ENCODE data around the gene TYW3. TPM values are rescaled to one million over a fixed set of nuclear protein-coding genes. Genes with fewer than 3 reads are reported as not detected.

Gene TYW3
- total and polyA plus RNA-seq, 2 of the 13 experiments (the other 11 are each of a cell fraction or from before 2014, with no cell fraction given) = 17.6 to 45.8 TPM

DNA sequence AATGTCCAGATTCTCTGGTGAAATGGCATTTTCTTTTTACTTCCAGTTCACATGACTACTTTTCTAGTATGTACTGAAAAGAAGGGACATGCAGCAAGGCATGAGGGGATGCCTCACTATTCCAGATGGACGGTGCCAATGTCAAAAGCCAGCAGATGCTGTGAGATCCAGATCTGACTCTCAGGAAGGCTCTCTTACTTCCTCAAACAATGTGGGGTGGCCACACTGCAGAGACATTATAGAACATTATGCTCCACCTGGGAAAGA is 17.8 kb upstream of the TYW3 start (continued):
- TF ChIP-seq ZNF589 (CRISPR knock-in tag; conservative IDR thresholded peaks at IDR 0.05) (no peak), KAT2B (IDR thresholded peaks at IDR 0.05; ENCODE audit: borderline replicate concordance, low read depth, low read length) (no peak), ARNTL (CRISPR knock-in tag; IDR thresholded peaks at IDR 0.05) (no peak), ZFYVE20 (CRISPR knock-in tag; IDR thresholded peaks at IDR 0.05; ENCODE audit: borderline replicate concordance, low read depth) (no peak), HDAC6 (IDR thresholded peaks at IDR 0.05; ENCODE audit: low read depth, low read length) (no peak), ZNF720 (CRISPR knock-in tag; IDR thresholded peaks at IDR 0.05) (no peak)
- TF ChIP-seq, protein P1, sequence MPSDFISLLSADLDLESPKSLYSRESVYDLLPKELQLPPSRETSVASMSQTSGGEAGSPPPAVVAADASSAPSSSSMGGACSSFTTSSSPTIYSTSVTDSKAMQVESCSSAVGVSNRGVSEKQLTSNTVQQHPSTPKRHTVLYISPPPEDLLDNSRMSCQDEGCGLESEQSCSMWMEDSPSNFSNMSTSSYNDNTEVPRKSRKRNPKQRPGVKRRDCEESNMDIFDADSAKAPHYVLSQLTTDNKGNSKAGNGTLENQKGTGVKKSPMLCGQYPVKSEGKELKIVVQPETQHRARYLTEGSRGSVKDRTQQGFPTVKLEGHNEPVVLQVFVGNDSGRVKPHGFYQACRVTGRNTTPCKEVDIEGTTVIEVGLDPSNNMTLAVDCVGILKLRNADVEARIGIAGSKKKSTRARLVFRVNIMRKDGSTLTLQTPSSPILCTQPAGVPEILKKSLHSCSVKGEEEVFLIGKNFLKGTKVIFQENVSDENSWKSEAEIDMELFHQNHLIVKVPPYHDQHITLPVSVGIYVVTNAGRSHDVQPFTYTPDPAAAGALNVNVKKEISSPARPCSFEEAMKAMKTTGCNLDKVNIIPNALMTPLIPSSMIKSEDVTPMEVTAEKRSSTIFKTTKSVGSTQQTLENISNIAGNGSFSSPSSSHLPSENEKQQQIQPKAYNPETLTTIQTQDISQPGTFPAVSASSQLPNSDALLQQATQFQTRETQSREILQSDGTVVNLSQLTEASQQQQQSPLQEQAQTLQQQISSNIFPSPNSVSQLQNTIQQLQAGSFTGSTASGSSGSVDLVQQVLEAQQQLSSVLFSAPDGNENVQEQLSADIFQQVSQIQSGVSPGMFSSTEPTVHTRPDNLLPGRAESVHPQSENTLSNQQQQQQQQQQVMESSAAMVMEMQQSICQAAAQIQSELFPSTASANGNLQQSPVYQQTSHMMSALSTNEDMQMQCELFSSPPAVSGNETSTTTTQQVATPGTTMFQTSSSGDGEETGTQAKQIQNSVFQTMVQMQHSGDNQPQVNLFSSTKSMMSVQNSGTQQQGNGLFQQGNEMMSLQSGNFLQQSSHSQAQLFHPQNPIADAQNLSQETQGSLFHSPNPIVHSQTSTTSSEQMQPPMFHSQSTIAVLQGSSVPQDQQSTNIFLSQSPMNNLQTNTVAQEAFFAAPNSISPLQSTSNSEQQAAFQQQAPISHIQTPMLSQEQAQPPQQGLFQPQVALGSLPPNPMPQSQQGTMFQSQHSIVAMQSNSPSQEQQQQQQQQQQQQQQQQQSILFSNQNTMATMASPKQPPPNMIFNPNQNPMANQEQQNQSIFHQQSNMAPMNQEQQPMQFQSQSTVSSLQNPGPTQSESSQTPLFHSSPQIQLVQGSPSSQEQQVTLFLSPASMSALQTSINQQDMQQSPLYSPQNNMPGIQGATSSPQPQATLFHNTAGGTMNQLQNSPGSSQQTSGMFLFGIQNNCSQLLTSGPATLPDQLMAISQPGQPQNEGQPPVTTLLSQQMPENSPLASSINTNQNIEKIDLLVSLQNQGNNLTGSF (CRISPR knock-in tag; IDR thresholded peaks at IDR 0.05) = no peak

DNA sequence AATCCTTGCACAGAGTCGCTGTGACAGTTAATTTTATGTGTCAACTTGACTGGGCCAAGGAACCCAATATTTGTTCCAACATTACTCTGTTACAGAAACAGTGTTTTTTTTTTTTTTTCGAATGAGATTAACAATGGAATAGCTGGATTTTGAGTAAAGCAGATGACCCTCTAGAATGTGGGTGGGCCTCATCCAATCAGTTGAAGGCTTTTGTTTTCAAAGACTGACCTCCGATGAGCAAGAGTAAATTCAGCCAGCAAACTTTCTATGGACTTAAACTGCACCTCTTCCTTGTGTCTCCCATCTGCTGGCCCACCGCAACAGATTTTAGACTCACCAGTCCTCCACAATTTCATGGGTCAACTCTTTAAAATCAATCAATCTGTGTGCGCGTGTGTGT is 17.1 kb upstream of the TYW3 start:
- intact Hi-C loops (cut with micrococcal nuclease; ENCODE audit: unreplicated experiment) = no loop called here
- no peak for FAIRE-seq
- TF ChIP-seq, protein P2, sequence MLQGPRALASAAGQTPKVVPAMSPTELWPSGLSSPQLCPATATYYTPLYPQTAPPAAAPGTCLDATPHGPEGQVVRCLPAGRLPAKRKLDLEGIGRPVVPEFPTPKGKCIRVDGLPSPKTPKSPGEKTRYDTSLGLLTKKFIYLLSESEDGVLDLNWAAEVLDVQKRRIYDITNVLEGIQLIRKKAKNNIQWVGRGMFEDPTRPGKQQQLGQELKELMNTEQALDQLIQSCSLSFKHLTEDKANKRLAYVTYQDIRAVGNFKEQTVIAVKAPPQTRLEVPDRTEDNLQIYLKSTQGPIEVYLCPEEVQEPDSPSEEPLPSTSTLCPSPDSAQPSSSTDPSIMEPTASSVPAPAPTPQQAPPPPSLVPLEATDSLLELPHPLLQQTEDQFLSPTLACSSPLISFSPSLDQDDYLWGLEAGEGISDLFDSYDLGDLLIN (CRISPR knock-in tag; IDR thresholded peaks at IDR 0.05; ENCODE audit: borderline replicate concordance) = no peak
- TF ChIP-seq ZNF225 (CRISPR knock-in tag; IDR thresholded peaks at IDR 0.05) = no peak
- no peak for TF ChIP-seq ZNF598 (CRISPR knock-in tag; IDR thresholded peaks at IDR 0.05; ENCODE audit: borderline replicate concordance)
- no peak for TF ChIP-seq CHCHD3 (CRISPR knock-in tag; IDR thresholded peaks at IDR 0.05)
- TF ChIP-seq ZNF264 (CRISPR knock-in tag; IDR thresholded peaks at IDR 0.05) = no peak
- TF ChIP-seq RBAK (CRISPR knock-in tag; IDR thresholded peaks at IDR 0.05) = no peak
- TF ChIP-seq, protein P3, sequence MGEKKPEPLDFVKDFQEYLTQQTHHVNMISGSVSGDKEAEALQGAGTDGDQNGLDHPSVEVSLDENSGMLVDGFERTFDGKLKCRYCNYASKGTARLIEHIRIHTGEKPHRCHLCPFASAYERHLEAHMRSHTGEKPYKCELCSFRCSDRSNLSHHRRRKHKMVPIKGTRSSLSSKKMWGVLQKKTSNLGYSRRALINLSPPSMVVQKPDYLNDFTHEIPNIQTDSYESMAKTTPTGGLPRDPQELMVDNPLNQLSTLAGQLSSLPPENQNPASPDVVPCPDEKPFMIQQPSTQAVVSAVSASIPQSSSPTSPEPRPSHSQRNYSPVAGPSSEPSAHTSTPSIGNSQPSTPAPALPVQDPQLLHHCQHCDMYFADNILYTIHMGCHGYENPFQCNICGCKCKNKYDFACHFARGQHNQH (CRISPR knock-in tag; IDR thresholded peaks at IDR 0.05) = no peak

More for the DNA sequence above, 17.1 kb upstream of the TYW3 start:
- BruUV-seq (replicated peaks) = no TSS peak
- WGBS (ENCODE audit: low lambda C conversion rate) = 81% methylated on average over 6 of the region's 6 CpGs
- Histone ChIP-seq H2AFZ (ENCODE audit: low read length) (no peak overlapping the region), H3K4me3 (replicated peaks in 1 of 3; ENCODE audit: insufficient read depth in 1 of 3, low read depth in 2 of 3, low read length in 3 of 3) (no peak overlapping the region), H4K20me1 (ENCODE audit: insufficient read depth, low read length) (peaks cover 3% of the 10 kb centered on the region; the same call in 1 of the 2 replicates), H3K4me2 (ENCODE audit: low read depth, low read length) (no peak overlapping the region), H3K9me3 (ENCODE audit: low read length) (no peaks in the 10 kb centered on the region), H3K36me3 (replicated peaks in 1 of 2; ENCODE audit: control insufficient read depth in 1 of 2, insufficient read depth in 2 of 2, low read length in 2 of 2) (peaks cover 24 to 91% of the 10 kb centered on the region in 2 experiments), H3K27ac (ENCODE audit: extremely low read length, insufficient read depth, low read length) (no peak overlapping the region), H3K9ac (ENCODE audit: insufficient read depth, low read depth, low read length) (no peak overlapping the region), H3K27me3 (ENCODE audit: control insufficient read depth in 1 of 2, insufficient read depth in 2 of 2, low read length in 2 of 2) (no peaks in the 10 kb centered on the region), H3K79me2 (ENCODE audit: insufficient read depth, low read length) (peaks cover 2% of the 10 kb centered on the region), H3K4me1 (ENCODE audit: insufficient read depth, low read length) (no peaks in the 10 kb centered on the region)
- CTCF ChIA-PET (ENCODE audit: low intra/inter-chr PET ratio, low total read pairs) = no interaction called here
- POLR2A ChIA-PET = interaction anchor here (2.0 kb wide), 1 partner anchor 17 kb away, joined by 4 read pairs; the partner anchor contains the start of genes CRYZ and TYW3
- in situ Hi-C loops (cut with HindIII; ENCODE audit: extremely low pct_ligation_motif_present, low pct_unique_long_range_greater_than_20kb) = no loop called here
- ATAC-seq = no peak
- no peak for DNase-seq (ENCODE audit: low spot score)

Data from HepG2 (cell line).